Cardiac septum (tissue), 1 donor: ENCODE results near the gene AATK. TPM values are rescaled to one million over a fixed set of nuclear protein-coding genes. Genes with fewer than 3 reads are reported as not detected.

Experiments
- DNase-seq: peaks from one replicate; pipeline ENCODE4 v3.0.0-alpha.2; 2020; ENCODE audit warnings: low spot score
- intact Hi-C: fragments of 100-400 bp; cut with DNase I; formaldehyde crosslinking; loops from one replicate; pipeline ENCODE4 v1.14.0; 2022
- long read RNA-seq: library from polyadenylated mRNA; unstranded; transcript quantifications from one replicate; pipeline ENCODE4 v2.0.0, GENCODE V29; 2021
- total RNA-seq: library from RNA; stranded (reverse); fragmentation: NEBNext Ultra II Directional; extraction: Animal tissue kit (Norgen Biotek cat#: 25700); gene quantifications from one replicate; pipeline ENCODE4 v1.2.1, GENCODE V29; 2021
- donor health status: DM: no; HTN: no; CAD: no.

The AATK gene, protein sequence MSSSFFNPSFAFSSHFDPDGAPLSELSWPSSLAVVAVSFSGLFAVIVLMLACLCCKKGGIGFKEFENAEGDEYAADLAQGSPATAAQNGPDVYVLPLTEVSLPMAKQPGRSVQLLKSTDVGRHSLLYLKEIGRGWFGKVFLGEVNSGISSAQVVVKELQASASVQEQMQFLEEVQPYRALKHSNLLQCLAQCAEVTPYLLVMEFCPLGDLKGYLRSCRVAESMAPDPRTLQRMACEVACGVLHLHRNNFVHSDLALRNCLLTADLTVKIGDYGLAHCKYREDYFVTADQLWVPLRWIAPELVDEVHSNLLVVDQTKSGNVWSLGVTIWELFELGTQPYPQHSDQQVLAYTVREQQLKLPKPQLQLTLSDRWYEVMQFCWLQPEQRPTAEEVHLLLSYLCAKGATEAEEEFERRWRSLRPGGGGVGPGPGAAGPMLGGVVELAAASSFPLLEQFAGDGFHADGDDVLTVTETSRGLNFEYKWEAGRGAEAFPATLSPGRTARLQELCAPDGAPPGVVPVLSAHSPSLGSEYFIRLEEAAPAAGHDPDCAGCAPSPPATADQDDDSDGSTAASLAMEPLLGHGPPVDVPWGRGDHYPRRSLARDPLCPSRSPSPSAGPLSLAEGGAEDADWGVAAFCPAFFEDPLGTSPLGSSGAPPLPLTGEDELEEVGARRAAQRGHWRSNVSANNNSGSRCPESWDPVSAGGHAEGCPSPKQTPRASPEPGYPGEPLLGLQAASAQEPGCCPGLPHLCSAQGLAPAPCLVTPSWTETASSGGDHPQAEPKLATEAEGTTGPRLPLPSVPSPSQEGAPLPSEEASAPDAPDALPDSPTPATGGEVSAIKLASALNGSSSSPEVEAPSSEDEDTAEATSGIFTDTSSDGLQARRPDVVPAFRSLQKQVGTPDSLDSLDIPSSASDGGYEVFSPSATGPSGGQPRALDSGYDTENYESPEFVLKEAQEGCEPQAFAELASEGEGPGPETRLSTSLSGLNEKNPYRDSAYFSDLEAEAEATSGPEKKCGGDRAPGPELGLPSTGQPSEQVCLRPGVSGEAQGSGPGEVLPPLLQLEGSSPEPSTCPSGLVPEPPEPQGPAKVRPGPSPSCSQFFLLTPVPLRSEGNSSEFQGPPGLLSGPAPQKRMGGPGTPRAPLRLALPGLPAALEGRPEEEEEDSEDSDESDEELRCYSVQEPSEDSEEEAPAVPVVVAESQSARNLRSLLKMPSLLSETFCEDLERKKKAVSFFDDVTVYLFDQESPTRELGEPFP (N-terminal part only)
- total RNA-seq = 9.3 TPM
- long read RNA-seq, partial matches to known transcripts = 9 of 12 reads
- long read RNA-seq, other reads (novel, unspliced or antisense) = 3 of 12 reads

- intact Hi-C loops = no loop called here
- DNase-seq = no peak
Observed at GRCh38 chr17:81166033-81166492, at the start of gene AATK. TSS of gene AATK (minus strand) at chr17:81166221. CDS start at chr17:81165992, 229 bp downstream.

GRCh38 chr17:81213978-81214377 is 48.0 kb upstream of the AATK start:
- intact Hi-C loops = no loop called here
- DNase-seq = no peak

GRCh38 chr17:81212365-81212764 is 46.3 kb upstream of the AATK start:
- intact Hi-C loops = no loop called here
- no peak for DNase-seq

- intact Hi-C loops = no loop called here
- no peak for DNase-seq
Observed at GRCh38 chr17:81210868-81211267, 44.8 kb upstream of the AATK start.

DNA sequence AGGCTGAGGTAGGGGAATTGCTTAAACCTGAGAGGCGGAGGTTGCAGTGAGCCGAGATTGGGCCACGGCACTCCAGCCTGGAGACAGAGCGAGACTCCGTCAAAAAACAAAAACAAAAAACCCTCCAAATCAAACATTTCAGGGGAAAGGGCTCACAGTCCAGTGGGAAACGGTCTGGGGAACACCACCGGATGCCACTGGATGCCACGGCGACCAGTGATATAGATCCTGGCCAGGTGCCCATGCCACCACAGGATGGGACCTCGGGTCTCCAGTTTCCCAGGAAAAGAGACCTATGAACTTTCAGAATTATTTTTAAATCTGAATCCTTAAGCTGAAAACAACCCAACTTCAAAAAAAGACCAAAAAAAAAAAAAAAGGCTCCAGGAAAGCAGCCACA is 44.4 kb upstream of the AATK start:
- intact Hi-C loops = no loop called here
- DNase-seq = no peak

GRCh38 chr17:81209141-81209540 is 43.1 kb upstream of the AATK start:
- intact Hi-C loops = no loop called here
- no peak for DNase-seq

- no peak for DNase-seq
- intact Hi-C loops = no loop called here
Observed at GRCh38 chr17:81208651-81209050, 42.6 kb upstream of the AATK start.

- DNase-seq = no peak
- intact Hi-C loops = no loop called here
Observed at GRCh38 chr17:81207610-81208581, 41.9 kb upstream of the AATK start.

DNA sequence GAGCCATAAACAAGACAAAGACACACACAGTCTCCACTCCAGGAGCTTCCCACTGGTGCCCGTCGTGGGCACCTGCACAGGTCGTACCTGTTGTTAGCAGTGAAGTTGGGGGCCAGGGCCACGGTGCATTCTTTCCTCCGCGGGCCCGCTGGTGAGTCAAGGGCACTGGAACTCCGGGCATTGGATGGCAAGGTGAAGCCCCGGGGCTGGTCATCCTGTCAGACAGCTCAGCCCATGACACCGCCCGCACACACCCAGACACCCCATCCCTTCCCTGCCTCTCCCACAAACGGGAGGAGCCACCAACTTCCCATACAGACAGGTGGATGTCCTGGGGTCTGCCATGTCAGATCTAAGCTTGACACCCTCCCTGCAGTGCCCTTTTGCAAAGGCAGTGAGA is 40.6 kb upstream of the AATK start:
- intact Hi-C loops = no loop called here

GRCh38 chr17:81206166-81206565 is 40.1 kb upstream of the AATK start:
- no peak for DNase-seq
- intact Hi-C loops = no loop called here

More for the DNA sequence above, 40.6 kb upstream of the AATK start:
- no peak for DNase-seq

- intact Hi-C loops = loop anchor here (5.0 kb wide), 1 partner anchor 62 kb away; no protein-coding TSS in a partner anchor
- DNase-seq = no peak
Observed at GRCh38 chr17:81204578-81204977, 38.6 kb upstream of the AATK start.

DNA sequence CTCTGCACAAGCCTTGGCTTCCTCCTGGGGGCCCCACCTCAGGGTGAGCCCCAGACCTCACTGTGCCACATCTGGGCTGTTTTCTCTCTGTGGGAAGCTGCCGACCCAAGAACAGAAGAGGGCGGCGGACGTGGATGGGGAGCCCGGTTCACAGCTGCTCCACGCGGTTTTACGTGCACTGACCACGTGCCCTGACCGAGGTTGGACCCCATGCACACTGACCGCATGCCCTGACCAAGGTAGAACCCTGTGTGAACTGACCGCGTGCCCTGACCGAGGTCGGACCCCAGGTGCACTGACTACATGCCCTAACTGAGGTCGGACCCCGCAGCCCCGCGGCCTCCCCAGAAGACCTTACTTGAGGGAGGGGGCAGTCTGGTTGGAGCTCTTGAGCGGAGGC is 37.1 kb upstream of the AATK start:
- intact Hi-C loops = loop anchor here (5.0 kb wide), 1 partner anchor 61 kb away; no protein-coding TSS in a partner anchor
- DNase-seq = no peak

DNA sequence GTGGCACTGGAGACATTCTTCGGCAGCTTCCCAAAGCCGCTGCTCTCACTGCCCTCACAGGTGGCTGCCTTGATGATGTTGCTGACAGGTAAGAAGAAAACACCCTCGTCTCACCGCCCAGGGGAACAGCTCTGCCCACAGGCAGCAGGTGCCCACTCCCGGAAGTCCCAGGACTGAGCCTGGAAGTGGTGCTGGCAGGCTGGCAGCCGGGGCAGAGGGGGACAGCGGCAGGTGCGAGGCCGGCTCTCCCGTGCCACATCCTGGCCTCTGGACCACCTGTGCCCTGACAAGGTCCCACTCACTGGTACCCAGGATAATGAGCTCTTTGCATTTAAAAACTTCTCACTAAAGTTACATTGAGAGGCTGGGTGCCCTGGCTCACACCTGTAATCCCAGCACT is 36.3 kb upstream of the AATK start:
- no peak for DNase-seq
- intact Hi-C loops = loop anchor here (5.0 kb wide), 1 partner anchor 60 kb away; no protein-coding TSS in a partner anchor

- DNase-seq = no peak
- intact Hi-C loops = loop anchor here (5.0 kb wide), 1 partner anchor 59 kb away; no protein-coding TSS in a partner anchor
Observed at GRCh38 chr17:81200695-81201580, 34.9 kb upstream of the AATK start.

- DNase-seq = no peak
- intact Hi-C loops = loop anchor here (5.0 kb wide), 1 partner anchor 58 kb away; no protein-coding TSS in a partner anchor
Observed at GRCh38 chr17:81200201-81200600, 34.2 kb upstream of the AATK start.

GRCh38 chr17:81199482-81199830 is 33.4 kb upstream of the AATK start:
- intact Hi-C loops = no loop called here
- DNase-seq = no peak

DNA sequence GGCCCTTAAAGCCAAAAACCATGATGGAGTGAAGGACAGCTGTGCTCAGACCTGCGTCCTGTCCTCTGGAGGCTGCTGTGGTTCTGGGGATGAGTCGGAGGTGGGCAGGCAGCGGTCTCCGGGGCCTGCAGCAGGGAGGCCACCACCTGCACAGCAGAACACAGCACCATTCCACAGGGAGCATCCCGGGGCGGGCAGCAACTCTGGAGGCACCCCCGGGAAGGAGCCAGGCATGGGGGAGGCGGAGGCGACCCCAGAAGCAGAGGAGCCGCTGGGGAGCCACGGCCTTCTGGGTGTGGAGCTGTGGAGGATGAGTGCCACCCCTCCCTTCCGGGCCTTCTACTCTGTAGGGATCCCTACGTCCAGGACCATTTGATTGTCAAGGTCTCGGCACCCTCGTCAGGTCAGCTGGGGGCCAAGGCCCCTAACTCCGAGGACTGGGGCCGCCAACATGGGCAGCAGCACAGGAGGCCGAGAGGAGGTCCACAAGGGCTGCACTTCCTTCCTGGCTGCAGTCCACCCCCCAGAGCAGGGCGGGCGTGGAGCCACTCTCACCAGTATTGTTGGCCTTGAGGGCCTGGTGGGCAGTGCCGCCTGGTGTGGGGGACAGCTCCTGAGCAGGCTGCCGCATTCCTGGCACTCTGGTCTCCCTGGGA is 32.9 kb upstream of the AATK start:
- DNase-seq = no peak
- intact Hi-C loops = no loop called here
